Stimulated activated CD8-positive, alpha-beta memory T cell treated with anti-CD3 and anti-CD28 coated beads, Interleukin-15, amount 100 ng/mL, for 4 hours (primary cell): Measurements from ENCODE around the gene SPRN.
"Not testable (repeated sequence)": the region's sequence is repeated elsewhere in the genome, so short reads cannot be mapped to it uniquely, and the experiment has no call there.

Experiments
- DNase-seq, 2 donors: peaks; one replicate each; pipeline ENCODE4 v3.0.0-alpha.2; 2020; ENCODE audit warnings: low read depth in 2 of 2

The SPRN gene, protein sequence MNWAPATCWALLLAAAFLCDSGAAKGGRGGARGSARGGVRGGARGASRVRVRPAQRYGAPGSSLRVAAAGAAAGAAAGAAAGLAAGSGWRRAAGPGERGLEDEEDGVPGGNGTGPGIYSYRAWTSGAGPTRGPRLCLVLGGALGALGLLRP

GRCh38 chr10:133424601-133425000 is at the start of gene SPRN:
Gene SPRN, minus strand, starts transcription at chr10:133424625. Its CDS starts 944 bp downstream, at chr10:133423681.
- DNase-seq: not testable (repeated sequence)

GRCh38 chr10:133474027-133474426 is 49.6 kb upstream of the SPRN start:
- no peak for DNase-seq

DNA sequence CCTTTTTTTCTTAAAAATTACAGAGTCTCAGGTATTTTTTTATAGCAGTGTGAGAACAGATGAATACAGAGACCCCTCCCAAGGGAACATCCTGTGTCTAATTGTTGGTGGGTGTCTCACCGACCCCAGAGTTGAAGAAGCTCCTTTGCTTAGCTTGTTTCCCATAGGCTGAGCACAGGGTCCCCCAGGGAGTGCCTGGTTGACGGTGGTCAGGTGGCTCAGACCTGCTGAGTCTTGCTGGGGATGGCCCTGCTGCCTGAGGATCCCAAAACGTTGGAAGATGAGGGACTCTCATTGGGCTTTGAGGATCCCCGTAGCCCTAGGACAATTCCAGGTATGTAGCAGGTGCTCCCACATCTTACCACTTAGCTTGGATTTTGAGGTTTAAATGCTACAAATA is 48.8 kb upstream of the SPRN start:
- no peak for DNase-seq

GRCh38 chr10:133471300-133472109 is 47.1 kb upstream of the SPRN start:
- no peak for DNase-seq

GRCh38 chr10:133469205-133469604 is 44.8 kb upstream of the SPRN start:
- DNase-seq: not testable (repeated sequence)

- no peak for DNase-seq
Measured at GRCh38 chr10:133467286-133467911, 43.0 kb upstream of the SPRN start.

- no peak for DNase-seq
Measured at GRCh38 chr10:133466683-133467275, 42.4 kb upstream of the SPRN start.

DNA sequence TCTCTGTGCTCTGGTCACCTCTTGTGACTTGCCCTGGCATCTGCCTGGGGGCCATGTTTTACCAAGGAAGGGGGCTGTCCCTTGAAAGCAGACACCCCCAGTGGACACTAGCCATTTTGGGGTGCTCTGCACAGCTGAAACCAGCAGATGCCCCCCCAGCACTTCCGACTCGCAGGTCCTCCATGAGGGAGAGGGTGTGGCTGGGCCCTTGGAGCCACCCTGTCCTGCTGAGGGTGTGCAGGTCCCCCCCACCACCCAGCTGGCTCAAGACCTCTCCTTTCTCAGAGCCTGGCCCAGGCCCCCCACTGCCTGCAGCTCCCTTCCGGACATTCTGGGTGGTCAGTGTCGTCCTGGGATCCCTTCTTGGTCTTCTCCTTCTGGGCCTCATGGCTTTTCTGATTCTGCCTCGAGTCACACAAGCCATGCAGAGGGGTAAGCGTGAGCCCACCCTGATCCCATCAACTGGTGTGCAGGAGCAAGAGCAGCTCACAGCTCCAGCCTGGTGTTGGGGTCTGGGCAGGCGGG is 41.6 kb upstream of the SPRN start:
- DNase-seq: no peak

DNA sequence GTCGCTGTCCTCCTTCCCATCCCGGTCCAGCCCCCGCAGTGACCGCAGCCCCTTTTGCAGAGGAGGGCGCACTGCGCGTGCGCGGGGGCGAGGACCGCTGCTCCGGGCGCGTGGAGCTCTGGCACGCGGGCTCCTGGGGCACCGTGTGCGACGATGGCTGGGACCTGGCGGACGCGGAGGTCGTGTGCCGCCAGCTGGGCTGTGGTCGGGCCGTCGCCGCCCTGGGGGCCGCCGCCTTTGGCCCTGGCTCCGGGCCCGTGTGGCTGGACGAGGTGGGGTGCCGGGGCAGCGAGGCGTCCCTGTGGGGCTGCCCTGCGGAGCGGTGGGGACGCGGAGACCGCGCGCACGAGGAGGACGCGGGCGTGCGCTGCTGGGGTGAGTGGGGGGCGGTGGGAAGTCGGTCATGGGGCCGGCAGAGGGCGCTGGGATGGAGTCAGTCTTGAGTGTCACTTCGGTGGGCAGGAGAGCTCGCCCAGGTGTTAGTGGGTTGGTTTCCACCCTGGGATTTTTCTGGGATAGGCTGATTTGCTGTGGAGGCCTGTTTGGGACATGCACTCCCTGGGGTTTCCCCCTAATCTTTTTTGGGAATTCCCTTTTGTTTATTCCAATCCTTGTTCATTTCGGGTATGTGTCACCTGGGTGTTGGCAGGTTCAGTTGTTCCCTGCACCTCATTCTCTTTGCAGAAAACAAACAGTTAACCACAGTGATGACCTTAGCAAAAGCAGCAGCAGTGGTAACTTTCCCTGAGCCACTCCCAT is 40.9 kb upstream of the SPRN start:
- no peak for DNase-seq

DNA sequence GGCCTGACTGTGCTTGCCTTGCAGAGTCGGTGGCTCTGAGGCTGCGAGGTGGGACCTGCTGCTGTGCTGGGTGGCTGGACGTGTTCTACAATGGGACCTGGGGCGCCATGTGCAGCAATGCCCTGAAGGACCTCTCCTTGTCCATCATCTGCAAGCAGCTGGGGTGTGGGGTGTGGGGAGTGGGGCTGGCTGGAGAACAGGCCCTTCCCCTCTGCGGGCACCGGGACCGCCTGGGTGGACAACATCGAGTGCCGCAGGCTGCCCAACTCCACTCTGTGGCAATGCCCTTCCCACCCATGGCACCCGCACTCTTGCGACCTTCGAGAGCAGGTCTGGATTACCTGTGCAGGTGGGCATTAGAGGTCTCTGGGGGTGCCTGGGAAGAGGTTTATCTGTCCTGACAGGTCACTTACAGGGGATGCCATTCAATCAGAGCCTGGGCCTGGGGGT is 40.2 kb upstream of the SPRN start:
- no peak for DNase-seq

GRCh38 chr10:133462512-133463305 is 38.3 kb upstream of the SPRN start:
- DNase-seq: no peak

DNA sequence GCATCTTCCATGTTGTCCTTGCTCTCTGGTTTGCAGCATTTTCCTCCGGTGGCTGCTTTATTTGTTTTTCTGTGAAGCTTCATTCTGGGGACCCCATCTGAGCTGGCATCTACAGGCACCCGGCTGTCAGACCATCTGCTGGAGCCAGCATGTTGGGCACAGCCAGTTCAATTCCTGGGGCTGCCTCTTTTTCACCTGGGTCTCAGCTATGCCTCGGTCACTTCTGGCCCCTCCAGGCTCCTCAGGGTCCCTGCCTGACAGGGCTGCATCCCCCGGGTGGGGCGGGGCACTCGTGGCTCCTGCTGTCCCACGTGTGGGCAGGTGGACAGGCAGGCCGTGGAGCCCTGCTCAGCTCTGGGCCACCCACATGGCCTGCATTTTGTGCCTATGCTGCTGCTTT is 37.4 kb upstream of the SPRN start:
- no peak for DNase-seq

GRCh38 chr10:133461027-133461426 is 36.6 kb upstream of the SPRN start:
- DNase-seq: no peak

- no peak for DNase-seq
Measured at GRCh38 chr10:133460208-133460769, 35.9 kb upstream of the SPRN start.

DNA sequence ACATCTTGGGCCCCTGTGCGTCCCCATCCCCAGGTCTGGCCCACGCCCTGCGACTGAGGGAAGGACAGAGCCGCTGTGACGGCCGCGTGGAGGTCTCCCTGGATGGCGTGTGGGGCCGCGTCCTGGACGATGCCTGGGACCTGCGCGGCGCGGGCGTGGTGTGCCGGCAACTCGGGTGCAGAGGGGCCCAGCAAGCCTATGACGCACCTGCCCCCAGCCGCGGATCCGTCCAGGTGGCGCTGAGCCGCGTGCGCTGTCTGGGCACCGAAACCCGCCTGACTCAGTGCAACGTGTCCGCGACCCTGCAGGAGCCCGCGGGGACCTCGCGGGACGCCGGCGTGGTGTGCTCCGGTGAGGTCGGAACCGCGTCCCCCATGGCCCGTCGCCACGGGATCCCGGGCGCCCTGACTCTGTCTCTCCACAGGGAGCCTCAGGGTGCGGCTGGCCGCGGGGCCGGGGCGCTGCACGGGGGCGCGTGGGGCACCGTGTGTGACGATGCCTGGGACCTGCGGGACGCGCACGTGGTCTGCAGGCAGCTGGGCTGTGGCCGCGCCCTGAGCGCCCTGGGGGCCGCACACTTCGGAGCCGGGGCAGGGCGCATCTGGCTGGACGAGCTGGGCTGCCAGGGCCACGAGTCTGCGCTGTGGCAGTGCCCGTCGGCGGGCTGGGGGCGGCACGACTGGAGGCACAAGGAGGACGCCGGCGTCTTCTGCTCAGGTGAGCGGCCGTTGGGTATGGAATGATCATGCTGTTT is 35.2 kb upstream of the SPRN start:
- DNase-seq: no peak

GRCh38 chr10:133458710-133459453 is 34.5 kb upstream of the SPRN start:
- DNase-seq: no peak

DNA sequence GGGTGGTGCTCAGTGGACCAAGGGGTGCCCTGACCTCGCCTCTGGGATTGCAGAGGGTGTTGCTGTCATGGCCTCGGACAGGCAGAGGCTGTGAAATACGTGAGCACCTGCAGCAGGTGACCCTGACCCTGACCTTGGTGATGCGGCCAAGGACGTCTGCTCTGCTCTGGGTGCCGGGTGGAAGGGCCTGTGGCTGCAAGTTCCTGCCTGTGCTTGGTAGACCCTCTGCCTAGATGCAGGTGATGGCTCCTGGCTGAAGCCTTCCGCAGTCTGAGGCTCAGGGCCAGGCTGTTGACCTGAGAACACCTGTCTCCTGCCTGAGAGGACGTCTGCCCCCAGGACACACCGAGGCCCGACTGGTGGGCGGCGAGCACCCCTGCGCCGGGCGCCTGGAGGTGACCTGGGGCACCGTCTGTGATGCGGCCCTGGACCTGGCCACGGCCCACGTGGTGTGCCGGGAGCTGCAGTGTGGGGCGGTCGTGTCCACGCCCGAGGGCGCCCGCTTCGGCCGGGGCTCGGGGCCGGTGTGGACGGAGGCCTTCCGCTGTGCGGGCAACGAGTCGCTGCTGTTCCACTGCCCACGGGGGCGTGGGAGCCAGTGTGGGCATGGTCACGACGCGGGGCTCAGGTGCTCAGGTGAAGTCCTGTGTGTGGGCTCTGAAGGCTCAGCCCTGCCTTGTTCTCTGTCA is 33.7 kb upstream of the SPRN start:
- no peak for DNase-seq

DNA sequence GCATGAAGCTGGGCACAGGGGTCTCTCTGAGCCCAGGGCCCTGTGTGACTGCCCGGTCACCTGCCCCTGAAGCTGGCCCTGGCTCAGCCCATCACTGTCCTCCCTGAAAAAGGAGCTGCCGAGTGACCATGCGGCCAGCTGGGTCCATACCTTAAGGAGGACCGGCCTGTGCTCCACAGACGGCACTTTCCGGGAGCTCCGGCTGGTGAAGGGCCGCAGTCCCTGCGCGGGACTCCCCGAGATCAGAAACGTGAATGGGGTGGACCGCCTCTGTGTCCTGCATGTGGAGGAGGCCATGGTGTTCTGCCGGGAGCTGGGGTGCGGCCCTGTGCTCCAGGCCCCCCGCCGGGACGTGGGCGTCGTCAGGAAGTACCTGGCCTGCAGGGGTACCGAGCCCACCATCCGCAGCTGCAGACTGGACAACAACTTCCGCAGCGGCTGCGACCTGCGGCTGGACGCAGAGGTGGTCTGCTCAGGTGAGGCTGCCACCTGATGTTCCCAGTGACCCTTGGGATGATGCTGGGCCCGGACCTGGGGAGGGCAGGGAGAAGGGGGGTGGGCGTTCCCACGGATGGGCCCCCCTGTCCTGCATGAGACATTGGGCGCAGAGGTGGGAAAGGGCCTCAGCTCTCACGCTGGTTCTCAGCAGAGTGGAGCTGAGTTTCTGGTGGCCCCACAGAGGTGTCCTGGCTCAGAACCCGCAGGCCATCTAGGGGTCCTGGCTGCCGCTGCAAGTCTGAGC is 32.8 kb upstream of the SPRN start:
- no peak for DNase-seq
